Spleen (tissue), 11 donors: ENCODE data around the gene SPG7. TPM values are rescaled to one million over a fixed set of nuclear protein-coding genes. Genes with fewer than 3 reads are reported as not detected.
A peak's percentile ranks its signal among the peaks of the same experiment; 100 is the strongest.

Source experiments
- DNase-seq: peaks from one replicate; pipeline ENCODE4 v3.0.0-alpha.2; 2020
- H3K27ac ChIP-seq, 8 donors: fragments of 200-600 bp; sonication (generic) in 7 of 8; 1 replicate in 4 of 8; 2 replicates in 4 of 8; pipeline versions ENCODE4 v1.5.0 to v1.8.0; 2016 to 2021; ENCODE audit warnings: inconsistent platforms in 4 of 8, mild to moderate bottlenecking in 4 of 8, moderate library complexity in 1 of 8
- H3K27me3 ChIP-seq, 7 donors: fragments of 200-600 bp; sonication (generic) in 6 of 7; replicated peaks in 1 of 7; 1 replicate in 4 of 7; 2 replicates in 3 of 7; pipeline versions ENCODE4 v1.5.0 to v1.8.0; 2016 to 2021; ENCODE audit warnings: inconsistent platforms in 3 of 7, mild to moderate bottlenecking in 1 of 7
- H3K36me3 ChIP-seq, 6 donors: fragments of 200-600 bp; sonication (generic) in 5 of 6; 1 replicate in 4 of 6; 2 replicates in 2 of 6; pipeline versions ENCODE4 v1.5.0 to v1.8.0; 2016 to 2021; ENCODE audit warnings: inconsistent platforms in 2 of 6
- H3K4me1 ChIP-seq, 6 donors: fragments of 200-600 bp; sonication (generic) in 5 of 6; 1 replicate in 3 of 6; 2 replicates in 3 of 6; pipeline versions ENCODE4 v1.5.0 to v1.8.0; 2016 to 2021; ENCODE audit warnings: inconsistent platforms in 3 of 6
- H3K4me3 ChIP-seq, 8 donors: fragments of 200-600 bp; sonication (generic) in 7 of 8; 1 replicate in 4 of 8; 2 replicates in 4 of 8; pipeline versions ENCODE4 v1.5.0 to v1.8.0; 2016 to 2021; ENCODE audit warnings: inconsistent platforms in 4 of 8, mild to moderate bottlenecking in 4 of 8, moderate library complexity in 2 of 8
- H3K9me3 ChIP-seq, 8 donors: fragments of 200-600 bp; sonication (generic) in 7 of 8; 1 replicate in 4 of 8; 2 replicates in 4 of 8; pipeline versions ENCODE4 v1.5.0 to v1.8.0; 2016 to 2021; ENCODE audit warnings: inconsistent platforms in 4 of 8
- POLR2A ChIP-seq, 3 donors: fragments of 450-650 bp; IDR thresholded peaks; one replicate each; pipeline ENCODE4 v1.5.1; 2017; ENCODE audit warnings: antibody characterized with exemption in 3 of 3, mild to moderate bottlenecking in 1 of 3
- POLR2AphosphoS5 ChIP-seq, 3 donors: sonication (generic); formaldehyde crosslinking; IDR thresholded peaks; one replicate each; pipeline ENCODE4 v1.5.1; 2017; ENCODE audit warnings: antibody characterized with exemption in 3 of 3
- WGBS, 5 donors: extraction: QIAGEN DNeasy Blood & Tissue Kit in 3 of 5; methylation state at CpG; one replicate each; pipeline versions ENCODE4 v1.1.5 to v1.1.7; 2013 to 2018; 5-methylcytosine and 5-hydroxymethylcytosine counted together
- intact Hi-C: fragments of 100-400 bp; cut with DNase I; formaldehyde crosslinking; loops from one replicate; pipeline ENCODE4 v1.15.0; 2023; ENCODE audit warnings: low total_unique reads
- polyA plus RNA-seq, 3 donors: library from polyadenylated mRNA; stranded (reverse); fragments of 200-250 nt; gene quantifications; one replicate each; pipeline ENCODE4 v1.2.1, GENCODE V29; 2013
- total RNA-seq, 7 donors: library from RNA; depleted of rRNA in 3 of 7; stranded (reverse); fragments of >200 nt in 3 of 7; fragmentation: NEBNext Ultra II Directional in 4 of 7; extraction: Animal tissue kit (Norgen Biotek cat#: 25700) in 4 of 7; gene quantifications; one replicate each; pipeline versions ENCODE4 v1.1.0 to v1.2.1, GENCODE V29; 2016 to 2021
- TF ChIP-seq, protein P1 (sequence below), 11 experiments: fragments of 200-600 bp in 7 of 11; fragments of 450-650 bp in 4 of 11; sonication (generic) in 4 of 11; IDR thresholded peaks in 8 of 11; conservative IDR thresholded peaks in 3 of 11; 1 replicate in 7 of 11; 2 replicates in 4 of 11; pipeline versions ENCODE4 v1.4.0 to v1.8.0; 2016 to 2021; ENCODE audit warnings: antibody characterized with exemption in 11 of 11, inconsistent platforms in 4 of 11, mild to moderate bottlenecking in 1 of 11
- donor health status: healthy with polysubstance abuse.
- donor health status: DM: no; HTN: no; CAD: no; lungs with moderate emphysema.
- donor health status: DM: no; HTN: no; CAD: no.
- donor health status: Bipolar disorder and iron deficiency.
- donor health status: healthy.
- donor health status: DM: no; HTN: no; CAD: no.
- donor health status: DM: yes; HTN: yes; CAD: no.

The SPG7 gene
- total and polyA plus RNA-seq, 10 donors: 64.5 to 260 (median 144) TPM

DNA sequence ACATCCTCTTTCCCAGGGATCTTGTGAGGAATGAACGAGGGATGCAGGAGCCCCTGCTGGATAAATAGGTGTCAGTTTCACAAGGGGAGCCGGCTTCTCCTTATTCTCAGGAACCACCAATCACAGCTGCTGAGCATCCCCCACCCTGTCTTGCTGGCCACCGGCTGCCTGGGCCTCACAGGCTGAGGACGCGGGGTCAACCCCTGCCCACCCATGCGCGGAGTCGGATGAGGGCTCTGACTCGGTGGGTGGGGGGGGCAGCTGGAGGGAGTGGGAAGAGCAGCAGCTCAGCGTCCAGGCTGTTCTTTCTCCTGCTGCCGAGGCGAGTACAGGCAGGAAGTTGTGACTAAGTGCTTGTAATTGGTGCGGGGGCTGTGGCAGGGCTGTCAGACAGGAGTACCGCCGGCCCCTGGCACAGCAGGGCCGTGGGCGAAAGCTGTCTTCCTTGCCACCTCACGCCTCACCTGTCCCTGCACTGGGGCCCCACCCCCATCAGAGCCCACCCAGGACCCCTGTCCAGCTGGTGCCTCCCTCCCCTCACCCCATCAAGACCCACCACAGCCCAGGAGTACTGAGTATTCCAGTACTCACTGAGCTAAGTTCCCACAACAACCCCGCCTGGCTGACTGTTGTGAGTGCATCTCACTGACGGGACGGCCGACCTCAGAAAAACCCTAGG is 94.2 kb downstream of the SPG7 start:
- intact Hi-C loops: no loop called here
- no peak for DNase-seq
- peaks cover 0 to 26% (median 6%) of the 10 kb centered on the region in 7 donors for H3K27me3 ChIP-seq
- H3K36me3 ChIP-seq: no peaks in the 10 kb centered on the region
- no peaks in the 10 kb centered on the region for H3K9me3 ChIP-seq
- TF ChIP-seq POLR2AphosphoS5 (IDR thresholded peaks at IDR 0.05) (peak in 1 of 3 donors; percentile 33), POLR2A (IDR thresholded peaks at IDR 0.05) (no peak)
- peaks cover 0 to 15% (median 14%) of the 10 kb centered on the region in 6 donors for H3K4me1 ChIP-seq
- WGBS, 5 donors: 2 to 5% (median 3%) methylated on average over 7 to 22 of the region's 22 CpGs
- peak overlapping the region in 1 of 8 donors; percentile 29 for H3K4me3 ChIP-seq
- H3K27ac ChIP-seq: no peak overlapping the region

DNA sequence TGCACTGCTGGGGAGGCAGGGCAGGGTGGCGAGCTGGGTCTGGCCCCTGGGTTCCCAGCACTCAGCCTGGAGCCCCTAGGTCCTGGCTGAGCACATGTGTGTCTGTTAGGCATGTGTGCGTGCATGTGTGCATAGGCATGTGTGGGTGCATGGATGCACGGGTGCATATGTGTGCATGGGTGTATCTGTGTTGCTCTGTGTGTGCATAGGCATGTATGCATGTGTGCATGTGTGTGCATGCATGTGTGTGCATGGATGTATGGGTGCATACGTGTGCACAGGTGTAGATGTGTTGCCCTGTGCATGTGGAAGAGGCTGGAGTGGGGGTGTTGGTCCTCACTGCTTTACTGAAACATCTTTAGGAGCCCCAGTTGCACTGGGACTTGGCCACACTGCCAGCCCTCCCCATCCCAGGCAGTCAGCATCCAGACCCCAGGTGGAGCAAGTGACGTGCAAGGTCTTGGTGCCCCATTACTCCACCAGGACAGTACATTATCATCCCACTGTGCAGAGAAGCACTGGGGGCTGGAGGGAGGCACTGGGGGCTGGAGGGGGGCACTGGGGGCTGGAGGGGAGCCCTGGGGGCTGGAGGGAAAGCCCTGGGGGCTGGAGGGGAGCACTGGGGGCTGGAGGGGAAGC is 94.9 kb downstream of the SPG7 start:
- no peaks in the 10 kb centered on the region for H3K9me3 ChIP-seq
- H3K4me1 ChIP-seq: peaks cover 0 to 15% (median 14%) of the 10 kb centered on the region in 6 donors
- 46 to 79% (median 60%) methylated on average over 4 to 5 of the region's 5 CpGs for WGBS, 5 donors
- H3K36me3 ChIP-seq: no peaks in the 10 kb centered on the region
- no peak for TF ChIP-seq POLR2A (IDR thresholded peaks at IDR 0.05)
- TF ChIP-seq, protein P1, sequence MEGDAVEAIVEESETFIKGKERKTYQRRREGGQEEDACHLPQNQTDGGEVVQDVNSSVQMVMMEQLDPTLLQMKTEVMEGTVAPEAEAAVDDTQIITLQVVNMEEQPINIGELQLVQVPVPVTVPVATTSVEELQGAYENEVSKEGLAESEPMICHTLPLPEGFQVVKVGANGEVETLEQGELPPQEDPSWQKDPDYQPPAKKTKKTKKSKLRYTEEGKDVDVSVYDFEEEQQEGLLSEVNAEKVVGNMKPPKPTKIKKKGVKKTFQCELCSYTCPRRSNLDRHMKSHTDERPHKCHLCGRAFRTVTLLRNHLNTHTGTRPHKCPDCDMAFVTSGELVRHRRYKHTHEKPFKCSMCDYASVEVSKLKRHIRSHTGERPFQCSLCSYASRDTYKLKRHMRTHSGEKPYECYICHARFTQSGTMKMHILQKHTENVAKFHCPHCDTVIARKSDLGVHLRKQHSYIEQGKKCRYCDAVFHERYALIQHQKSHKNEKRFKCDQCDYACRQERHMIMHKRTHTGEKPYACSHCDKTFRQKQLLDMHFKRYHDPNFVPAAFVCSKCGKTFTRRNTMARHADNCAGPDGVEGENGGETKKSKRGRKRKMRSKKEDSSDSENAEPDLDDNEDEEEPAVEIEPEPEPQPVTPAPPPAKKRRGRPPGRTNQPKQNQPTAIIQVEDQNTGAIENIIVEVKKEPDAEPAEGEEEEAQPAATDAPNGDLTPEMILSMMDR (IDR thresholded peaks at IDR 0.05 in 8 of 11, conservative IDR thresholded peaks at IDR 0.05 in 3 of 11): no peak
- no peak for TF ChIP-seq POLR2AphosphoS5 (IDR thresholded peaks at IDR 0.05)
- peaks cover 0 to 26% (median 6%) of the 10 kb centered on the region in 7 donors for H3K27me3 ChIP-seq
- no peak overlapping the region for H3K27ac ChIP-seq
- no peak for DNase-seq
- intact Hi-C loops: no loop called here
- peak overlapping the region in 1 of 8 donors; percentile 29 for H3K4me3 ChIP-seq

DNA sequence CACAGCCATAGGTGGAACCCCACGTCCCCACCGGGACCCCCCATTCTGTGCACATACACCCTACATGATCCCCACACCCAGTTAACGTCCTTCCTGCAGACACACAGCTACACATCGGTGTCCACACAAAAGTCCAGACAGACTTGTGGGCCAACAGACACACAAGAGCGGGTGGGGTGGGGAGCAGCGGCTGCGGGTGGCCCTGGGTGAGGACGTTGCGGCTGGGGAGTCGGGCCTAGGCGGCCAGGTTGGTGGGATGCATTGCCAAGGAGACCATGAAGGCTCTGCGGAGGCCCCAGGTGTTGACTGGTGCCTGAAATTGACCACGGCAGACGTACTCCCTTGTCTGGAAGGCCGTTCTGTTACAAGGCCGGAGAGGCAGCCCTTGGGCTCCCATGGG is 96.6 kb downstream of the SPG7 start:
- Histone ChIP-seq H3K4me1 (peaks cover 0 to 15% (median 14%) of the 10 kb centered on the region in 6 donors), H3K27ac (no peak overlapping the region), H3K36me3 (no peaks in the 10 kb centered on the region), H3K9me3 (no peaks in the 10 kb centered on the region), H3K27me3 (peaks cover 0 to 26% (median 6%) of the 10 kb centered on the region in 7 donors), H3K4me3 (no peak overlapping the region)
- TF ChIP-seq, protein P1 (IDR thresholded peaks at IDR 0.05 in 8 of 11, conservative IDR thresholded peaks at IDR 0.05 in 3 of 11): no peak
- TF ChIP-seq POLR2AphosphoS5 (IDR thresholded peaks at IDR 0.05) (no peak), POLR2A (IDR thresholded peaks at IDR 0.05) (no peak)
- intact Hi-C loops: no loop called here
- 80 to 90% (median 89%) methylated on average over 4 to 16 of the region's 16 CpGs for WGBS, 5 donors
- no peak for DNase-seq

DNA sequence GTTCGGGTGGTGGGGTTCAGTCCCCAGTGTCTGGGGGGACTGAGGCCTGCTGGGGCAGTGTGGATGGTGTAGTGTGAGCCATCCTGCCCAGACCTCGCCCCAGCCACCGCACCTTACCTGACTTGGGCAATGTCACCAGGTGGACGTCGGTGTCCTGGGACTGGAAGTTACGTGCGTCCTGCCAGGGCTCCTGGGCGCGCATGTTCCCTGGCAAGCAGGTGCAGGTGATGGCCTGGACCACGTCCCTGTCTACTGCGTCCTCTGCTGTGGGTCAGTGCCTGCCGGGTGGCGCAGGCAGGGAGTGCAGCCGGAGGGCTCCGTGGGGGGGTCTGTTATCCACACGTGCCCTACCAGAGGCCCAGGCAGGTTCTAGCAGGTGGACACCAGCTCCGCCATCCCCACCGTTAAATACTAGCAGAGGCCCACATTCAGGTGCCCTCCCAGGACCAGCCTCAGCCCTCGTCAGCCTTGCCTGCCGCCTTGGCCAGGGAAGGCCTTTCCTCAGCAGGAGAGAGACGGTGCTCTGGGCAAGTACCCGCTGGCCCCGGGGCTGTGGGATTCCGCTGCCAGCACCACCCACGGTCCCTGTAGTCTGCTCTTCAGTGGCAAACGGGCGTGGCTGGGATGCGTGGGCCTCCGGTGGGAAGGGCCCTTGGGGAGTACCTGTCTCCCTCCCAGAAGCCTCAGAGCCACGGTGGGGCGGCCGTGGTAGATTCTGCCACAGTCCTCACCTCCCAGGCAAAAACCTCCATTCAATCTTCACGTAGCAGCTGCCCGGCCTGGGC is 97.2 kb downstream of the SPG7 start:
- no peak overlapping the region for H3K4me3 ChIP-seq
- H3K27ac ChIP-seq: no peak overlapping the region
- intact Hi-C loops: no loop called here
- H3K27me3 ChIP-seq: peaks cover 0 to 26% (median 6%) of the 10 kb centered on the region in 7 donors
- no peaks in the 10 kb centered on the region for H3K9me3 ChIP-seq
- no peak for DNase-seq
- 88 to 97% (median 91%) methylated on average over 14 to 34 of the region's 34 CpGs for WGBS, 5 donors
- H3K4me1 ChIP-seq: peaks cover 0 to 15% (median 14%) of the 10 kb centered on the region in 6 donors
- H3K36me3 ChIP-seq: no peaks in the 10 kb centered on the region
- TF ChIP-seq, protein P1 (IDR thresholded peaks at IDR 0.05 in 8 of 11, conservative IDR thresholded peaks at IDR 0.05 in 3 of 11): no peak
- TF ChIP-seq POLR2AphosphoS5 (IDR thresholded peaks at IDR 0.05) (no peak), POLR2A (IDR thresholded peaks at IDR 0.05) (no peak)
